ENCODE measurements around the gene COL5A2.

GRCh38 chr2:189155795-189156194, 23.8 kb downstream of the COL5A2 start:
- TF ChIP-seq CTCF (conservative IDR thresholded peaks at IDR 0.05; ENCODE audit: low read length): no peak
- TF ChIP-seq EZH2phosphoT487 (IDR thresholded peaks at IDR 0.05; ENCODE audit: borderline replicate concordance): no peak
